ENCODE data around the gene CCDC14.

GRCh38 chr3:123984350-123984749, 23.3 kb upstream of the CCDC14 start:
- TF ChIP-seq CTCF (optimal IDR thresholded peaks at IDR 0.05 in 1 of 3, IDR thresholded peaks at IDR 0.05 in 1 of 3, conservative IDR thresholded peaks at IDR 0.05 in 1 of 3; ENCODE audit: extremely low read depth in 1 of 3, insufficient read depth in 2 of 3, low read length in 3 of 3) (no peak), EZH2 (IDR thresholded peaks at IDR 0.05; ENCODE audit: low read length) (no peak)
